Brain microvascular endothelial cell (primary cell): ENCODE measurements around the gene PSMD3.
A peak's percentile ranks its signal among the peaks of the same experiment; 100 is the strongest.

ENCODE experiments used
- DNase-seq: peaks from one replicate; pipeline ENCODE4 v3.0.0-alpha.2; 2020
- H3K27ac ChIP-seq: fragments of 250-450 bp; sonication (Bioruptor Pico); 2 replicates; pipeline ENCODE4 v1.5.1; 2020; ENCODE audit warnings: mild to moderate bottlenecking, moderate library complexity
- H3K27me3 ChIP-seq: fragments of 250-450 bp; sonication (Bioruptor Pico); replicated peaks from 2 replicates; pipeline ENCODE4 v1.5.1; 2020; ENCODE audit warnings: mild to moderate bottlenecking
- H3K36me3 ChIP-seq: fragments of 250-450 bp; sonication (Bioruptor Pico); replicated peaks from 2 replicates; pipeline ENCODE4 v1.5.1; 2020; ENCODE audit warnings: mild to moderate bottlenecking
- H3K4me3 ChIP-seq: 2 replicates; pipeline ENCODE4 v1.5.1; 2011; ENCODE audit warnings: low read depth, mild to moderate bottlenecking, control low read depth, low read length, moderate library complexity
- in situ Hi-C: cut with HindIII; loops from 2 replicates; pipeline ENCODE4 v1.10.0; 2017; ENCODE audit warnings: low sequenced_read_pairs, low pct_ligation_motif_present
- TF ChIP-seq, protein P1 (sequence below): IDR thresholded peaks from 2 replicates; pipeline ENCODE4 v1.5.1; 2011; ENCODE audit warnings: low read depth, mild to moderate bottlenecking, moderate library complexity, low read length, control low read depth, inconsistent platforms; ENCODE audit errors: missing control alignments

Gene PSMD3

DNA sequence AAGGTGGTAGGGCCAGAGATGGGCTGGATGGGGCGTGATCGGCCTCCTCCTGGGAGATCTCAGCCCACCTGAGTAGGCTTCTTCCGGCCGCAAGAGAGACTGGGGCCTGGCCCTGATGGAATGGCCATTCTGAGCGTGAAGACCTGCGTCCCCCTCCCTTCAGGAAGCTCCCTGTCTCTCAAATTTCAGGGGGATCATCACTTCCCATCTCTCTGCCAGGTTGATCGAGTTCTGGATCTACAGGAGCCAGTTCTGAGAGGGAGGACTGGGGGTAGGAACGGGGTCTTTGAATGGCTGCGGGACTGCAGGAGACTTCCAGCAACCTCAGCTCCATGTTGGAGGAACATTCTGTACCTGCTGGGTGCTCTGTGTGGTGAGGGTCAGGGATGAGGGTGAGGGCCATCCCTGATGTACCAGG is 27.1 kb upstream of the PSMD3 start:
- Histone ChIP-seq H3K27me3 (no peaks in the 10 kb centered on the region), H3K4me3 (peak overlapping the region; percentile 47), H3K27ac (no peak overlapping the region), H3K36me3 (no peaks in the 10 kb centered on the region)
- DNase-seq: no peak
- in situ Hi-C loops: no loop called here
- TF ChIP-seq, protein P1, sequence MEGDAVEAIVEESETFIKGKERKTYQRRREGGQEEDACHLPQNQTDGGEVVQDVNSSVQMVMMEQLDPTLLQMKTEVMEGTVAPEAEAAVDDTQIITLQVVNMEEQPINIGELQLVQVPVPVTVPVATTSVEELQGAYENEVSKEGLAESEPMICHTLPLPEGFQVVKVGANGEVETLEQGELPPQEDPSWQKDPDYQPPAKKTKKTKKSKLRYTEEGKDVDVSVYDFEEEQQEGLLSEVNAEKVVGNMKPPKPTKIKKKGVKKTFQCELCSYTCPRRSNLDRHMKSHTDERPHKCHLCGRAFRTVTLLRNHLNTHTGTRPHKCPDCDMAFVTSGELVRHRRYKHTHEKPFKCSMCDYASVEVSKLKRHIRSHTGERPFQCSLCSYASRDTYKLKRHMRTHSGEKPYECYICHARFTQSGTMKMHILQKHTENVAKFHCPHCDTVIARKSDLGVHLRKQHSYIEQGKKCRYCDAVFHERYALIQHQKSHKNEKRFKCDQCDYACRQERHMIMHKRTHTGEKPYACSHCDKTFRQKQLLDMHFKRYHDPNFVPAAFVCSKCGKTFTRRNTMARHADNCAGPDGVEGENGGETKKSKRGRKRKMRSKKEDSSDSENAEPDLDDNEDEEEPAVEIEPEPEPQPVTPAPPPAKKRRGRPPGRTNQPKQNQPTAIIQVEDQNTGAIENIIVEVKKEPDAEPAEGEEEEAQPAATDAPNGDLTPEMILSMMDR: no peak

DNA sequence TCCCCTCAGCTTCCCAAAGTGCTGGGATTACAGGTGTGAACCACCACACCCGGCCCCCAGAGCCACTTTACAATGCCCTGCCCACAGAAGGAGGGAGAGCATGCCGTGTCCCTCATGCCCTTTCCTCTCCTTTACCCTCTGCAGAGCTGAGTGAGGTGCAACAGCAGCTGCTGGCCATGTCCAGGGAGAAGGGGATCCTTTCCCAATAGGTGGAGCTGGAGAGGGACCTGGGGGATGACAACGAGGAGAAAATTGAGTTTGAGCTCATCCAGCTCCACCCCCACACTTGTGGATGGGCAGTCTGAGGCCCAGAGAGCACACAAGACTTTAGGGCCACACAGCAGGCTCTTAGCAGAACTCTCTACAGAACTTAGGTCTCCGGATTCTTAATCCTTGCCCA is 25.7 kb upstream of the PSMD3 start:
- in situ Hi-C loops: no loop called here
- H3K27me3 ChIP-seq: no peaks in the 10 kb centered on the region
- TF ChIP-seq, protein P1: no peak
- no peak overlapping the region for H3K4me3 ChIP-seq
- DNase-seq: no peak
- H3K27ac ChIP-seq: no peak overlapping the region
- no peaks in the 10 kb centered on the region for H3K36me3 ChIP-seq

DNA sequence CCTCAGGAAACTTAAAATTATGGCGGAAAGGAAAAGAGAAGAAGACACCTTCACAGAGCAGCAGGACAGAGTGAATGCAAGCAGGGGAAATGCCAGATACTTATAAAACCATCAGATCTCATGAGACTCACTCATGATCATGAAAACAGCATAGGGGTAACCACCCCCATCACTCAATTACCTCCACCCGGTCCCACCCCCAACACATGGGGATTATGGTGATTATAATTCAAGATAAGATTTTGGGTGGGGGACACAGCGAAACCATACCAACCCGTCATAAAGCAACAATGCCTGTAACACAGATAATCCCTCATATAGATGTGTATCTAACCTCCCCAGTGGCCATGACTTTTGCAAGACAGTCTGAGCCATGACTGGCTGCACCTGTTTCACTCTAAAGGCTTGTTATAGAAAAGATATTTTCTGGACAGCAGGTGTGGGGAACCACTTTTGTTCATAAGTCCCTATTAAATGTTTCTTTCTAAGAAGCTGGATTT is 24.8 kb upstream of the PSMD3 start:
- Histone ChIP-seq H3K27ac (no peak overlapping the region), H3K4me3 (no peak overlapping the region), H3K27me3 (no peaks in the 10 kb centered on the region), H3K36me3 (no peaks in the 10 kb centered on the region)
- no peak for DNase-seq
- in situ Hi-C loops: no loop called here
- TF ChIP-seq, protein P1: no peak

DNA sequence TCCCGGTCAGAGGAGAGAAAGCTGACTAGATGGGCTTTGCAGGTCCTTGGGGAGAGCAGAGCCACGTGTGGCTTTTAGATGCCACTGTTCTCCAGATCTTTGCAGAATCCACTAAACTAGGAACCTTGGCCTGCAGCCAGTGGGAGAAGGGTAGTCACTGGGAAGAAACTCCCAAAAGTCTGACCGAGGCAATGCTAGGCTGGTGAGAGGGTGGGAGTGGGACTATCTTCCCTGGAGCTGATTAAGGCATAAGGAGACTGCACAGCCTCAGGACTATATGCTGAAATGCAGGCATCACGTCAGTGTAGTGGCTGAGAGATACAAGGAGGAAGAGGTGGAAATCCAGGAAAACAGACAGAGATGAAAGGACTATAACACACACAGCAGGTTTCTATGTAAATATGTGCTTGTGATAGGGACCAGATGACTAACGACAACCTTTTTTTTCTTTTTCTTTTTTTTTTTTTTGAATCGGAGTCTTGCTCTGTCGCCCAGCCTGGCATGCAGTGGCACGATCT is 20.0 kb upstream of the PSMD3 start:
- in situ Hi-C loops: no loop called here
- DNase-seq: no peak
- no peaks in the 10 kb centered on the region for H3K27me3 ChIP-seq

DNA sequence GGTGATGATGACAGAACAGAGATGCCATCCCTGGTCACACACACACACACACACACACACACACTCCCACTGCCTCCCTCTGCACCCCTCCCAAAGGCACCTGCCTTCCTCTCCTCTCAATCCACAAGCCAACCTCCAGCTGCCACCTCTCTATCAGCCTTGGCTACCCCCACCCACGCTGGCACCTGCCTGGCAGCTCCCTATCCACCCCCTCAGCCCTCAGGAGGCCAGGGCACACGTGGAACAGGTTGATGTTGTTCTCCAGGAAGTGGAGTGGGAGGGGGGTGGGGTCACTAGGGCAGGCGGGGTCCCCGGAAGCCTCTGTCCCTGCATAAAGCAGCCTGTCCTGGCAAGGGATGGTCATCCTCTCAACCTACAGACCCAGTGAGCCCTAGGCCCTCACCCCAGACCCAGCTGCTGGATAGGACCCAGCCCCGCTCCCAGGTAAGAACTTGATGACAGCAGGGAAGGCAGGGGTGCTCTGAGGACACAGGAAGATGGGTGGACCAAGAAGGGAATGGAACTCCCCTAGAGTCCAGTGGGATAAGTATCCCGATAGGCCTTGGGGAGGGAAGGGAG is 17.9 kb upstream of the PSMD3 start, which contains the start of gene GSDMA:
TSS of gene GSDMA (plus strand) at position 363 of the 579 bp plus-strand sequence. CDS start 2,684 bp downstream, outside the sequence.
- TF ChIP-seq, protein P1: no peak
- no peak for DNase-seq
- Histone ChIP-seq H3K4me3 (no peak within 1 kb of the TSS), H3K36me3 (no peaks in the 10 kb centered on the region), H3K27me3 (no peaks in the 10 kb centered on the region), H3K27ac (no peak within 1 kb of the TSS)
- in situ Hi-C loops: no loop called here

More for the DNA sequence above, 20.0 kb upstream of the PSMD3 start:
- no peak overlapping the region for H3K27ac ChIP-seq
- TF ChIP-seq, protein P1: no peak
- no peaks in the 10 kb centered on the region for H3K36me3 ChIP-seq
- H3K4me3 ChIP-seq: no peak overlapping the region

DNA sequence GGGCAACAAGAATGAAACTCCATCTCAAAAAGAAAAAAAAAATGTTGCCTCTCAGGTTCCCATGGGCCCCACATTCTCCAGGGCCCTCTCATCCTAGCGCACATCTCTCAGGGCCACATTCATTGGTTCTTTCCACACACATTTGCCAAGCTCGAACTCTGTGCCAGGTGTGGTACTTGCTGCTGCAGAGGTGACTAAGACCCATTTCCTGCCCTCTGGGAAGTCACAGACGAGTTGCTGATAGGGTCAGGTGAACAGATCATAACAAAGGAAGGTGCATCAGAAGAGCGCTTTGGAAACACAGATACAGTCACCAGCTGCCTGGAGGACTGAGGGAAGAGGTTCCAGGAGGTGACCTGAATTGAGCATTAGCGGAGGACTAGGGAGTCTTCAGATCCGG is 16.8 kb upstream of the PSMD3 start:
- Histone ChIP-seq H3K27me3 (no peaks in the 10 kb centered on the region), H3K27ac (no peak overlapping the region), H3K4me3 (no peak overlapping the region), H3K36me3 (no peaks in the 10 kb centered on the region)
- in situ Hi-C loops: no loop called here
- TF ChIP-seq, protein P1: no peak
- no peak for DNase-seq
